Right forelimb (tissue), 1 donor: Measurements from ENCODE around the gene MEGF9.
"Not testable (repeated sequence)": the region's sequence is repeated elsewhere in the genome, so short reads cannot be mapped to it uniquely, and the experiment has no call there.

Experiments used
- DNase-seq: peaks from one replicate; pipeline ENCODE4 v3.0.0-alpha.2; 2018

Gene MEGF9

GRCh38 chr9:120653762-120654161 is 60.5 kb downstream of the MEGF9 start:
- DNase-seq: no peak

GRCh38 chr9:120652934-120653333 is 61.3 kb downstream of the MEGF9 start:
- no peak for DNase-seq

GRCh38 chr9:120650352-120650751 is 63.9 kb downstream of the MEGF9 start:
- DNase-seq: no peak

GRCh38 chr9:120648581-120649197 is 65.6 kb downstream of the MEGF9 start:
- no peak for DNase-seq

GRCh38 chr9:120646948-120647347 is 67.3 kb downstream of the MEGF9 start:
- DNase-seq: no peak

GRCh38 chr9:120645760-120646159 is 68.5 kb downstream of the MEGF9 start:
- DNase-seq: no peak

- DNase-seq: no peak
Observed at GRCh38 chr9:120643061-120643460, 71.2 kb downstream of the MEGF9 start.

GRCh38 chr9:120642129-120642770 is 72.0 kb downstream of the MEGF9 start:
- DNase-seq: no peak

- DNase-seq: not testable (repeated sequence)
Observed at GRCh38 chr9:120640874-120641273, 73.4 kb downstream of the MEGF9 start.

GRCh38 chr9:120640380-120640779 is 73.9 kb downstream of the MEGF9 start:
- DNase-seq: no peak

- no peak for DNase-seq
Observed at GRCh38 chr9:120637919-120638318, 76.4 kb downstream of the MEGF9 start.

GRCh38 chr9:120636194-120636957 is 77.9 kb downstream of the MEGF9 start:
- DNase-seq: no peak

GRCh38 chr9:120635011-120635410 is 79.3 kb downstream of the MEGF9 start:
- no peak for DNase-seq

- DNase-seq: no peak
Observed at GRCh38 chr9:120630333-120630732, 83.9 kb downstream of the MEGF9 start.

GRCh38 chr9:120628925-120629497 is 85.3 kb downstream of the MEGF9 start:
- DNase-seq: not testable (repeated sequence)

- no peak for DNase-seq
Observed at GRCh38 chr9:120628207-120628924, 85.9 kb downstream of the MEGF9 start.

- DNase-seq: no peak
Observed at GRCh38 chr9:120627073-120627472, 87.2 kb downstream of the MEGF9 start.

GRCh38 chr9:120626512-120626911 is 87.8 kb downstream of the MEGF9 start:
- DNase-seq: no peak

GRCh38 chr9:120625222-120625621 is 89.0 kb downstream of the MEGF9 start:
- no peak for DNase-seq

GRCh38 chr9:120622790-120623189 is 91.5 kb downstream of the MEGF9 start:
- DNase-seq: no peak

GRCh38 chr9:120621941-120622340 is 92.3 kb downstream of the MEGF9 start:
- DNase-seq: no peak

GRCh38 chr9:120619751-120620655 is 94.3 kb downstream of the MEGF9 start:
- peak; percentile 51 for DNase-seq
